Effector memory CD4-positive, alpha-beta T cell (primary cell): ENCODE results near the gene CYB5D1.
A peak's percentile ranks its signal among the peaks of the same experiment; 100 is the strongest.

Experiments
- DNase-seq, 3 donors: peaks; one replicate each; pipeline ENCODE4 v3.0.0-alpha.2; 2020
- H3K27ac ChIP-seq: 2 replicates; pipeline ENCODE4 v1.7.0; 2013; ENCODE audit warnings: mild to moderate bottlenecking, low read length, moderate library complexity; ENCODE audit not compliant: insufficient read depth, poor library complexity, severe bottlenecking
- H3K27me3 ChIP-seq: replicated peaks from 2 replicates; pipeline ENCODE4 v1.7.0; 2013; ENCODE audit warnings: mild to moderate bottlenecking, low read length; ENCODE audit not compliant: insufficient read depth, control insufficient read depth, poor library complexity, severe bottlenecking
- H3K36me3 ChIP-seq: 2 replicates; pipeline ENCODE4 v1.7.0; 2013; ENCODE audit warnings: mild to moderate bottlenecking, low read length, moderate library complexity; ENCODE audit not compliant: control insufficient read depth, insufficient read depth
- H3K4me1 ChIP-seq: 2 replicates; pipeline ENCODE4 v1.7.0; 2013; ENCODE audit warnings: low read length, mild to moderate bottlenecking; ENCODE audit not compliant: control insufficient read depth, insufficient read depth, poor library complexity, severe bottlenecking
- H3K4me3 ChIP-seq: 2 replicates; pipeline ENCODE4 v1.7.0; 2013; ENCODE audit warnings: low read length, low read depth, mild to moderate bottlenecking; ENCODE audit not compliant: insufficient read depth, poor library complexity, severe bottlenecking
- H3K9me3 ChIP-seq: 2 replicates; pipeline ENCODE4 v1.7.0; 2013; ENCODE audit warnings: mild to moderate bottlenecking, low read length, moderate library complexity; ENCODE audit not compliant: control insufficient read depth

Gene CYB5D1

GRCh38 chr17:7878234-7878633 lies 20.4 kb downstream of the CYB5D1 start:
- Histone ChIP-seq H3K27ac (no peak overlapping the region), H3K9me3 (no peaks in the 10 kb centered on the region), H3K36me3 (no peaks in the 10 kb centered on the region), H3K4me1 (no peaks in the 10 kb centered on the region), H3K27me3 (no peaks in the 10 kb centered on the region), H3K4me3 (no peak overlapping the region)
- no peak for DNase-seq

DNA sequence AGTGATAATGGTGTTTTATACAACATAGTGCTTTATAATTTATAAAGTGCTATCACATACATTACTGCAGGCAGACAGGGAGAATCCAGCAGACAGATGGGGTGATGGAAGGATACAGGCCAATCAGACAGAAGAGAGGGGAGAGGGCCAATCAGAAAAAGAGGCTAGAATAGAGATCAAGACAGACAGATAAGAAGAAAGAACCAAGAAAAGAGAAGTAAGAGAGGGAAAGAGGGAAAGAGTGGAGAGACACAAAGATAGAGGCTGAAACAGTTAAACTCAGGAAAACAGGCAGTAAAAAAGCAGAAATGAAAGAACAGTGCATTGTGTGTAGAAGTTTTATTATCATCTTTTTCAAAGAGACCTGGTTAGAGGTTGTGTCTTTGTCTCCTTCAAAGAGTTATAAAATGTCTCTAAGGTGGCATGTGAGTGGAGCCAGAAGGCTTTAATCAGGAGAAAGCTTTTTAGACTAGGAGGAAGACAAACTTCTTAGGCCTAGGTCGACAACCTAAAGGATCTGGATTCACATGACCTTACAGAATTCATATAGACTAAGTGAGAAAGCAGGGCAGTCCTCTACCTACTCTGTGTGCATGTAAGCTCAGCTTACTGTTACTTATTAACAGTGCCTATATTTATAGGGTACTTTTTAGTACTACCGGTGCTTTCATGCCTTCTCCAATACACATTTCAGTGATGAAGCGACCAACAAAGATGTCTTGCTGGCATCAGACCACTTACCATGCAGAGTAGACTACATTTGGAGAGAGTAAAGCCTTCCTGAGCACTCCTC lies 22.5 kb downstream of the CYB5D1 start:
- no peak overlapping the region for H3K4me3 ChIP-seq

DNA sequence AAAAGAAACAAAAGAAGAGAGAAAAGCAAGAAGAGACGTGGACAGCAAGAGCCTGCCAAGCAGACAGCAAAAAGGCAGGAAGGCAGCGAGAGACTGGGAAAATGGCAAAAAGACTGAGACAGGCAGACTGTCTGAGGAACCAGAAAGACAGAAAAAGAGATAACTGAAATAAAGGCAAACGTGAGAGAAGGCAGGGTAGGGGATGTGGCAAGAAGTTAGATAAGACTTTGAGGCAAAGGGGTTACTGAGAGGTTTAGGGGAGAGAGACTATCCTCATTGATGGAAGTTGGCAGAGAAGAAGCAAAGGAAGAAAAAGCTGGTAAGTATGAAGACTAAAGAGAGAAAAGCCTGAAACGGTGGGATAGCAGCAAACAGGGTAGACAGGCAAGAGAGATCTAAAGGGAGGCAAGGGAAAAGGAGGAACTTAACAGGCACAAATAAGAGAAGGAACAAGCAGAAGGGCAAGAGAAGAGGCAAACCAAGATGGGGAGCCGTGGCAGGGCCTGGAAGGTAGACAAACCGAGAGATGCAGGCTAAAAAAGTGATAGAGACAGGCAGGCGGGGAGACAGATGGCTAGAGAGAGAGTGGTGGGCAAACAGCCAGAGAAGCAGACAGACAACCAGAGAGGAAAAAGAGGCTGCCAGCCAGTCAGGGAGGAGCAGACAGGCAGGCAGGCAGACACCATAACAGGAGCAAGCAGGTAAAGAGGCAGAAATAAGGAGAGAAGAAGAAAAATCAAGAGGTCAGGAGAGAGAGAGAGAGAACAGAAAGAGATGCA lies 23.7 kb downstream of the CYB5D1 start:
- no peaks in the 10 kb centered on the region for H3K36me3 ChIP-seq
- H3K4me1 ChIP-seq = peaks cover 1% of the 10 kb centered on the region
- no peaks in the 10 kb centered on the region for H3K27me3 ChIP-seq
- H3K9me3 ChIP-seq = no peaks in the 10 kb centered on the region
- DNase-seq = no peak
- H3K27ac ChIP-seq = no peak overlapping the region
- no peak overlapping the region for H3K4me3 ChIP-seq

More for the DNA sequence above, 22.5 kb downstream of the CYB5D1 start:
- Histone ChIP-seq H3K36me3 (no peaks in the 10 kb centered on the region), H3K27ac (no peak overlapping the region), H3K27me3 (no peaks in the 10 kb centered on the region), H3K4me1 (no peaks in the 10 kb centered on the region), H3K9me3 (no peaks in the 10 kb centered on the region)
- DNase-seq = no peak

DNA sequence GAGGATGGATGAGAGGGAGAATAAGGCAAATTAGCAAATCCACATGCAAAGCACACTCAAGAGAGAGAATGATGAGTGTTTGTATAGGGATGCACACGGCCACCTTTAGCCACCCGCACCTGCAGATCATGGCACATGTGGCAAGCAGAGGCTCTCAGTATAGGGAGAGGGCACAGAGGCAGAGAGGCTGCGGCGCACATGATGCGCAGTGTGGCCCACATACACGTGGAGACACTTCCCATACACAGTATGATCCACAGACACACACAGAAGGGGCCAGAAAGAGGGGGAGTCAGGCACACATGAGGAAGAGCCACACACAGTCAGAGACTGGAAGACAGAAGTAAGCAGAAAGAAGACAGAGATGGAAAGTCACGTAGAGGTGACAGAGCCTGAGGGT lies 24.3 kb downstream of the CYB5D1 start:
- no peak overlapping the region for H3K4me3 ChIP-seq
- no peaks in the 10 kb centered on the region for H3K9me3 ChIP-seq
- peaks cover 7% of the 10 kb centered on the region for H3K4me1 ChIP-seq
- no peaks in the 10 kb centered on the region for H3K27me3 ChIP-seq
- H3K36me3 ChIP-seq = no peaks in the 10 kb centered on the region
- no peak overlapping the region for H3K27ac ChIP-seq
- no peak for DNase-seq

DNA sequence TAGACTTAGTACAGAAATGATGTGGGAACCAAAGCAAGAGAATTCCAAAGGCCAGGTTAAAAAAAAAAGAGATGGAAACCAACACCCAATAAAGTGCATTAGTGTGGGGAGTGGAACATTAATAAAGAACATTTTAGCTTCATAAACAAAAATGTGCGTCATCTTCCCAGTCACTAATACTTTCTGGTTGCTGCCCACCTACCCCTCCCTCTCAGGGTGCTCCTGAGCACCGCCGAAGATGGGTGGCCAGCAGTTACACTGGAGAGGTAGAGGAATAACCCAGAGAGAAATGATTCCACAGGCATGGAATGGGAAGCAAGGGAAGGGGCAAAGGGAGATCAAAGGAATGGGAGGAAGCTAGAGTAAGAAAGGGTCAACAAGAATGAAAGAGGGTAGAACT lies 24.8 kb downstream of the CYB5D1 start:
- Histone ChIP-seq H3K9me3 (no peaks in the 10 kb centered on the region), H3K36me3 (no peaks in the 10 kb centered on the region), H3K4me1 (peaks cover 10% of the 10 kb centered on the region), H3K27me3 (no peaks in the 10 kb centered on the region), H3K4me3 (no peak overlapping the region), H3K27ac (no peak overlapping the region)
- no peak for DNase-seq

DNA sequence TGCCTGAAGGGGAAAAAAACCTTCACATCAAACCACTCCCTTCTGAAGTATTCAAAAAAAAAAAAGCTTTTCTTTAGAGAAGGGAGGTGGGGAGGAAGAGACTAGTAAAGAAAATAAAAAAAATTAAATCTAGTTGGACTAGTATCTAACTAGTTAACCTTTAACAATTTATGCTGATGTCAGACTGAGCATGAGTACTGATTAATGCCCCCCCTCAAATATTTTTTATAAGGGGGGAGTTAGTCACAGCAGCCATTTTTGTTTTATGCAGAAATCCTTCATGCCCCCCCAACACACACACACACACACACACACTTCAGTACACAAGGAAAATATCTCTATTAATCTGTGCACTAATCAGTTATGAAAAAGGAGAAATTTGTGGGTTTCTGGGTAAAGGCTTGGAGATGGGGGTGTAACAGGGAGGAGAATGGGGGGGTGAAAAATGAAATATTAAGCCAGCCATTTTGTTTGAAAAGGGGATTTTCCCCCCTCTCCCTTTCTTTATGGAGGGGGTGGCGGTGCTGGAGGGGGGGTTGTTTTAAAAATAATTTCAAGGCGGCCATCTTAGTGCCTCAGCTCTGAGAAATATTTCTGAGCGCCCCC lies 26.1 kb downstream of the CYB5D1 start:
- Histone ChIP-seq H3K27ac (peak overlapping the region; percentile 47), H3K27me3 (no peaks in the 10 kb centered on the region), H3K4me1 (peaks cover 14% of the 10 kb centered on the region), H3K9me3 (no peaks in the 10 kb centered on the region), H3K4me3 (peak overlapping the region; percentile 10), H3K36me3 (no peaks in the 10 kb centered on the region)
- peak; percentile 18 to 30 (median 27) for DNase-seq

- Histone ChIP-seq H3K36me3 (no peaks in the 10 kb centered on the region), H3K27me3 (no peaks in the 10 kb centered on the region), H3K4me1 (peaks cover 20% of the 10 kb centered on the region), H3K9me3 (no peaks in the 10 kb centered on the region), H3K4me3 (no peak overlapping the region), H3K27ac (peak overlapping the region; percentile 87)
- DNase-seq = peak; percentile 26 to 43 (median 27)
These were observed 27.0 kb downstream of the CYB5D1 start for GRCh38 chr17:7884581-7885366.

- peak overlapping the region; percentile 87 for H3K27ac ChIP-seq
- H3K27me3 ChIP-seq = no peaks in the 10 kb centered on the region
- DNase-seq = peak; percentile 11 to 27 (median 17)
- peaks cover 4% of the 10 kb centered on the region for H3K36me3 ChIP-seq
- peak overlapping the region; percentile 79 for H3K4me3 ChIP-seq
- H3K9me3 ChIP-seq = no peaks in the 10 kb centered on the region
- H3K4me1 ChIP-seq = peaks cover 20% of the 10 kb centered on the region
These were observed 27.8 kb downstream of the CYB5D1 start for GRCh38 chr17:7885367-7886226.
